ENCODE measurements around the gene ZBTB18.

DNA sequence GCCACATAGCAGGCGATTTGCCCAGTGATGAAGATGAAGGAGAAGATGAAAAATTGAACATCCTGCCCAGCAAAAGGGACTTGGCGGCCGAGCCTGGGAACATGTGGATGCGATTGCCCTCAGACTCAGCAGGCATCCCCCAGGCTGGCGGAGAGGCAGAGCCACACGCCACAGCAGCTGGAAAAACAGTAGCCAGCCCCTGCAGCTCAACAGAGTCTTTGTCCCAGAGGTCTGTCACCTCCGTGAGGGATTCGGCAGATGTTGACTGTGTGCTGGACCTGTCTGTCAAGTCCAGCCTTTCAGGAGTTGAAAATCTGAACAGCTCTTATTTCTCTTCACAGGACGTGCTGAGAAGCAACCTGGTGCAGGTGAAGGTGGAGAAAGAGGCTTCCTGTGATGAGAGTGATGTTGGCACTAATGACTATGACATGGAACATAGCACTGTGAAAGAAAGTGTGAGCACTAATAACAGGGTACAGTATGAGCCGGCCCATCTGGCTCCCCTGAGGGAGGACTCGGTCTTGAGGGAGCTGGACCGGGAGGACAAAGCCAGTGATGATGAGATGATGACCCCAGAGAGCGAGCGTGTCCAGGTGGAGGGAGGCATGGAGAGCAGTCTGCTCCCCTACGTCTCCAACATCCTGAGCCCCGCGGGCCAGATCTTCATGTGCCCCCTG is 3.3 kb downstream of the ZBTB18 start:
- TF ChIP-seq, protein P1, sequence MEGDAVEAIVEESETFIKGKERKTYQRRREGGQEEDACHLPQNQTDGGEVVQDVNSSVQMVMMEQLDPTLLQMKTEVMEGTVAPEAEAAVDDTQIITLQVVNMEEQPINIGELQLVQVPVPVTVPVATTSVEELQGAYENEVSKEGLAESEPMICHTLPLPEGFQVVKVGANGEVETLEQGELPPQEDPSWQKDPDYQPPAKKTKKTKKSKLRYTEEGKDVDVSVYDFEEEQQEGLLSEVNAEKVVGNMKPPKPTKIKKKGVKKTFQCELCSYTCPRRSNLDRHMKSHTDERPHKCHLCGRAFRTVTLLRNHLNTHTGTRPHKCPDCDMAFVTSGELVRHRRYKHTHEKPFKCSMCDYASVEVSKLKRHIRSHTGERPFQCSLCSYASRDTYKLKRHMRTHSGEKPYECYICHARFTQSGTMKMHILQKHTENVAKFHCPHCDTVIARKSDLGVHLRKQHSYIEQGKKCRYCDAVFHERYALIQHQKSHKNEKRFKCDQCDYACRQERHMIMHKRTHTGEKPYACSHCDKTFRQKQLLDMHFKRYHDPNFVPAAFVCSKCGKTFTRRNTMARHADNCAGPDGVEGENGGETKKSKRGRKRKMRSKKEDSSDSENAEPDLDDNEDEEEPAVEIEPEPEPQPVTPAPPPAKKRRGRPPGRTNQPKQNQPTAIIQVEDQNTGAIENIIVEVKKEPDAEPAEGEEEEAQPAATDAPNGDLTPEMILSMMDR (IDR thresholded peaks at IDR 0.05; ENCODE audit: low read length): no peak
- no peak for TF ChIP-seq EZH2 (IDR thresholded peaks at IDR 0.05; ENCODE audit: borderline replicate concordance, low read length)

All from OCI-LY1 (cell line).